Upper lobe of left lung (tissue), 6 donors: ENCODE results near the gene DGLUCY. TPM values are rescaled to one million over a fixed set of nuclear protein-coding genes. Genes with fewer than 3 reads are reported as not detected.

Experiments
- ATAC-seq, 2 donors: fragments of 200-7000 bp; cut with Tn5 transposase; one replicate each; pipeline ENCODE4 v1.9.1; 2022; ENCODE audit warnings: mild to moderate bottlenecking in 2 of 2, moderate library complexity in 2 of 2; ENCODE audit not compliant: low FRiP score in 2 of 2
- DNase-seq, 2 donors: peaks; one replicate each; pipeline ENCODE4 v3.0.0-alpha.2; 2019 to 2020
- H3K27ac ChIP-seq, 4 donors: fragments of 200-600 bp; sonication (generic); one replicate each; pipeline ENCODE4 v1.5.1; 2016 to 2019
- H3K27me3 ChIP-seq, 4 donors: fragments of 200-600 bp; sonication (generic); one replicate each; pipeline ENCODE4 v1.5.1; 2017 to 2019
- H3K36me3 ChIP-seq, 4 donors: fragments of 200-600 bp; sonication (generic); one replicate each; pipeline ENCODE4 v1.5.1; 2016 to 2019
- H3K4me1 ChIP-seq, 4 donors: fragments of 200-600 bp; sonication (generic); one replicate each; pipeline ENCODE4 v1.5.1; 2018 to 2019
- H3K4me3 ChIP-seq, 4 donors: fragments of 200-600 bp; sonication (generic); one replicate each; pipeline ENCODE4 v1.5.1; 2017 to 2019; ENCODE audit warnings: mild to moderate bottlenecking in 2 of 4, moderate library complexity in 1 of 4
- H3K9me3 ChIP-seq, 4 donors: fragments of 200-600 bp; sonication (generic); one replicate each; pipeline ENCODE4 v1.5.1; 2018 to 2019
- CTCF ChIP-seq, 6 experiments: fragments of 450-650 bp in 4 of 6; fragments of 200-600 bp in 2 of 6; sonication (generic) in 2 of 6; IDR thresholded peaks; one replicate each; pipeline ENCODE4 v1.5.1; 2016 to 2019; ENCODE audit warnings: antibody characterized with exemption in 6 of 6
- EP300 ChIP-seq, 4 donors: sonication (generic); formaldehyde crosslinking; IDR thresholded peaks; one replicate each; pipeline ENCODE4 v1.5.1; 2017; ENCODE audit warnings: antibody characterized with exemption in 4 of 4, control low read depth in 2 of 4
- POLR2A ChIP-seq, 4 donors: fragments of 450-650 bp; IDR thresholded peaks; one replicate each; pipeline ENCODE4 v1.5.1; 2016 to 2017; ENCODE audit warnings: antibody characterized with exemption in 4 of 4, mild to moderate bottlenecking in 2 of 4
- POLR2AphosphoS5 ChIP-seq, 2 donors: sonication (generic); formaldehyde crosslinking; IDR thresholded peaks; one replicate each; pipeline ENCODE4 v1.5.1; 2017; ENCODE audit warnings: antibody characterized with exemption in 2 of 2
- WGBS, 2 donors: methylation state at CpG; one replicate each; pipeline ENCODE4 v1.1.5; 2017 to 2018; 5-methylcytosine and 5-hydroxymethylcytosine counted together
- total RNA-seq, 6 donors: library from RNA; depleted of rRNA in 4 of 6; stranded (reverse); fragments of >200 nt in 4 of 6; gene quantifications; one replicate each; pipeline versions ENCODE4 v1.1.0 to v1.2.1, GENCODE V29; 2016 to 2021
- donor health status: DM: no; HTN: no; CAD: no; lungs with moderate emphysema.
- donor health status: DM: no; HTN: yes; CAD: no; lungs with severe emphysema.

Gene DGLUCY
- total RNA-seq, 6 donors from 2014 or later, result 54.7 to 141 (median 80.3) TPM

- Histone ChIP-seq H3K4me3 (no peak overlapping the region), H3K27ac (no peak overlapping the region), H3K36me3 (no peaks in the 10 kb centered on the region), H3K4me1 (no peaks in the 10 kb centered on the region), H3K27me3 (no peaks in the 10 kb centered on the region), H3K9me3 (no peaks in the 10 kb centered on the region)
- no peak for DNase-seq
- TF ChIP-seq CTCF (IDR thresholded peaks at IDR 0.05), result no peak
- TF ChIP-seq POLR2AphosphoS5 (IDR thresholded peaks at IDR 0.05), result no peak
- TF ChIP-seq EP300 (IDR thresholded peaks at IDR 0.05), result no peak
- TF ChIP-seq POLR2A (IDR thresholded peaks at IDR 0.05), result no peak
- no peak for ATAC-seq
- WGBS, 2 donors, result 74 to 77% methylated on average over 8 of the region's 8 CpGs
Observed at GRCh38 chr14:91103116-91103515, 10.8 kb upstream of the DGLUCY start.

GRCh38 chr14:91108941-91109611 lies 4.8 kb upstream of the DGLUCY start:
- peaks cover 11 to 20% (median 17%) of the 10 kb centered on the region in 4 donors for H3K4me1 ChIP-seq
- DNase-seq (peak in 1 of 2 donors; percentile 64), ATAC-seq (no peak)
- H3K9me3 ChIP-seq, result no peaks in the 10 kb centered on the region
- H3K4me3 ChIP-seq, result no peak overlapping the region
- WGBS, 2 donors, result 44 to 49% methylated on average over 7 of the region's 7 CpGs
- H3K27ac ChIP-seq, result peak overlapping the region in 2 of 4 donors; percentile 0 to 7
- no peak for TF ChIP-seq POLR2AphosphoS5 (IDR thresholded peaks at IDR 0.05)
- TF ChIP-seq EP300 (IDR thresholded peaks at IDR 0.05), result no peak
- no peak for TF ChIP-seq POLR2A (IDR thresholded peaks at IDR 0.05)
- TF ChIP-seq CTCF (IDR thresholded peaks at IDR 0.05), result no peak
- no peaks in the 10 kb centered on the region for H3K27me3 ChIP-seq
- no peaks in the 10 kb centered on the region for H3K36me3 ChIP-seq

- 88 to 94% methylated on average over 1 of the region's 1 CpG for WGBS, 2 donors
- no peaks in the 10 kb centered on the region for H3K36me3 ChIP-seq
- no peak overlapping the region for H3K27ac ChIP-seq
- ATAC-seq, result no peak
- H3K27me3 ChIP-seq, result no peaks in the 10 kb centered on the region
- no peak for TF ChIP-seq POLR2A (IDR thresholded peaks at IDR 0.05)
- H3K4me3 ChIP-seq, result no peak overlapping the region
- no peaks in the 10 kb centered on the region for H3K9me3 ChIP-seq
- no peak for DNase-seq
- peaks cover 21 to 35% (median 31%) of the 10 kb centered on the region in 4 donors for H3K4me1 ChIP-seq
Observed at GRCh38 chr14:91111443-91111842, 2.4 kb upstream of the DGLUCY start.

- H3K27ac ChIP-seq, result no peak overlapping the region
- DNase-seq, result no peak
- peaks cover 29 to 43% (median 38%) of the 10 kb centered on the region in 4 donors for H3K4me1 ChIP-seq
Observed at GRCh38 chr14:91112194-91112593, 1.7 kb upstream of the DGLUCY start.

More at GRCh38 chr14:91112194-91112593, 1.7 kb upstream of the DGLUCY start:
- Histone ChIP-seq H3K27me3 (no peaks in the 10 kb centered on the region), H3K36me3 (no peaks in the 10 kb centered on the region), H3K9me3 (no peaks in the 10 kb centered on the region), H3K4me3 (no peak overlapping the region)
- no peak for ATAC-seq
- 89 to 96% methylated on average over 4 of the region's 4 CpGs for WGBS, 2 donors
- TF ChIP-seq EP300 (IDR thresholded peaks at IDR 0.05) (no peak), CTCF (IDR thresholded peaks at IDR 0.05) (no peak), POLR2AphosphoS5 (IDR thresholded peaks at IDR 0.05) (no peak), POLR2A (IDR thresholded peaks at IDR 0.05) (no peak)
